GM12878 (cell line): Measurements from ENCODE around the gene MYO3B. TPM values are rescaled to one million over a fixed set of nuclear protein-coding genes. Genes with fewer than 3 reads are reported as not detected.

ENCODE experiments used
- ATAC-seq: fragments of 200-7000 bp; cut with Tn5 transposase; 3 replicates; pipeline ENCODE4 v1.9.1; 2020; ENCODE audit warnings: mild to moderate bottlenecking, moderate library complexity
- BruUV-seq: library from RNA; stranded (reverse); fragments of 400-500 nt; replicated peaks from 2 replicates; lab custom pipeline; 2021; lab: Mats Ljungman, UMichigan
- CTCF ChIA-PET: fragments of 300-600 bp; sonication (Branson Sonifier 250); formaldehyde crosslinking; extraction: SDS; loops from one replicate; lab custom pipeline; 2021; ENCODE audit warnings: inconsistent platforms; lab: Yijun Ruan, JAX
- POLR2A ChIA-PET: fragments of 350-600 bp; formaldehyde crosslinking; extraction: SDS; loops from one replicate; lab custom pipeline; 2021; ENCODE audit warnings: inconsistent platforms; lab: Charles Lee
- RAD21 ChIA-PET: fragments of 300-600 bp; sonication (Branson Sonifier 250); formaldehyde crosslinking; loops from one replicate; lab custom pipeline; 2023; ENCODE audit warnings: antibody characterized with exemption; ENCODE audit not compliant: unreplicated experiment; lab: Charles Lee
- SMC1A ChIA-PET: fragments of 300-600 bp; sonication (Branson Sonifier 250); formaldehyde crosslinking; loops from one replicate; lab custom pipeline; 2023; ENCODE audit not compliant: unreplicated experiment, uncharacterized antibody; lab: Charles Lee
- DNase-seq: peaks from one replicate; pipeline ENCODE4 v3.0.0-alpha.2; 2011; ENCODE audit warnings: low read depth, low spot score
- FAIRE-seq: peaks from 3 replicates; lab custom pipeline; 2011; peaks lifted over from hg19 to GRCh38; lab: Jason Lieb, UNC
- H2AFZ ChIP-seq: 2 replicates; pipeline ENCODE4 v1.6.0; 2011; ENCODE audit warnings: low read depth, low read length, control low read depth; ENCODE audit not compliant: control insufficient read depth
- H3K27ac ChIP-seq: 2 replicates; pipeline ENCODE4 v1.5.1; 2011; ENCODE audit warnings: control low read depth; ENCODE audit not compliant: control insufficient read depth, insufficient read depth
- H3K27me3 ChIP-seq, 2 experiments: replicated peaks in 1 of 2; 2 replicates each; pipeline versions ENCODE4 v1.6.0 to v1.6.1; 2011; ENCODE audit warnings: low read length in 1 of 2; ENCODE audit not compliant: control insufficient read depth in 2 of 2, insufficient read depth in 2 of 2
- H3K36me3 ChIP-seq, 2 experiments: 2 replicates each; pipeline ENCODE4 v1.5.1; 2011; ENCODE audit warnings: low read length in 1 of 2; ENCODE audit not compliant: control insufficient read depth in 2 of 2, insufficient read depth in 2 of 2
- H3K4me1 ChIP-seq: 2 replicates; pipeline ENCODE4 v1.6.1; 2011; ENCODE audit warnings: mild to moderate bottlenecking, low read length, moderate library complexity, mixed read lengths; ENCODE audit not compliant: control insufficient read depth, insufficient read depth
- H3K4me2 ChIP-seq: 2 replicates; pipeline ENCODE4 v1.6.0; 2011; ENCODE audit warnings: control low read depth; ENCODE audit not compliant: control insufficient read depth, insufficient read depth
- H3K4me3 ChIP-seq: fragments of 200-600 bp; sonication (generic); 2 replicates; pipeline ENCODE4 v1.5.1; 2016
- H3K79me2 ChIP-seq: 2 replicates; pipeline ENCODE4 v1.6.0; 2011; ENCODE audit warnings: low read length; ENCODE audit not compliant: control insufficient read depth, insufficient read depth
- H3K9ac ChIP-seq: 2 replicates; pipeline ENCODE4 v1.8.0; 2011; ENCODE audit warnings: low read length, control low read depth, mixed read lengths; ENCODE audit not compliant: control insufficient read depth, insufficient read depth
- H3K9me3 ChIP-seq: replicated peaks from 3 replicates; pipeline ENCODE4 v1.5.1; 2011; ENCODE audit warnings: mild to moderate bottlenecking, low read length; ENCODE audit not compliant: control insufficient read depth, insufficient read depth
- H4K20me1 ChIP-seq: 2 replicates; pipeline ENCODE4 v1.6.0; 2011; ENCODE audit not compliant: control insufficient read depth, insufficient read depth
- ATF2 ChIP-seq: IDR thresholded peaks from 2 replicates; pipeline ENCODE4 v1.6.1; 2012; ENCODE audit warnings: low read length, inconsistent platforms
- BMI1 ChIP-seq: fragments of 450-650 bp; IDR thresholded peaks from 2 replicates; pipeline ENCODE4 v1.6.1; 2016; ENCODE audit warnings: mild to moderate bottlenecking, moderate library complexity, borderline replicate concordance
- CHD1 ChIP-seq: IDR thresholded peaks from 2 replicates; pipeline ENCODE4 v1.6.1; 2012; ENCODE audit warnings: low read depth, low read length, improper control_type of control experiment
- E4F1 ChIP-seq: fragments of 450-650 bp; IDR thresholded peaks from 2 replicates; pipeline ENCODE4 v1.6.1; 2018; ENCODE audit warnings: borderline replicate concordance, mild to moderate bottlenecking; ENCODE audit not compliant: partially characterized antibody
- IRF4 ChIP-seq: IDR thresholded peaks from 2 replicates; pipeline ENCODE4 v1.6.1; 2011; ENCODE audit warnings: low read depth, low read length
- IRF5 ChIP-seq: fragments of 450-650 bp; IDR thresholded peaks from 2 replicates; pipeline ENCODE4 v1.6.1; 2017; ENCODE audit warnings: borderline replicate concordance
- MYB ChIP-seq: fragments of 150-350 bp; IDR thresholded peaks from 2 replicates; pipeline ENCODE4 v1.6.1; 2014; ENCODE audit warnings: mild to moderate bottlenecking, low read depth, low read length, borderline replicate concordance
- SREBF2 ChIP-seq: IDR thresholded peaks from 2 replicates; pipeline ENCODE4 v1.6.1; 2012; ENCODE audit warnings: mild to moderate bottlenecking, low read length
- TCF3 ChIP-seq: IDR thresholded peaks from 2 replicates; pipeline ENCODE4 v1.6.1; 2012; ENCODE audit warnings: low read depth, mild to moderate bottlenecking, low read length, borderline replicate concordance; ENCODE audit not compliant: insufficient read depth
- in situ Hi-C: fragments of 300-500 bp; cut with MboI; formaldehyde crosslinking; loops from 9 replicates; pipeline ENCODE4 v1.14.3; 2018; ENCODE audit warnings: mixed read lengths
- intact Hi-C: fragments of 100-400 bp; cut with micrococcal nuclease; formaldehyde crosslinking; loops from one replicate; pipeline ENCODE4 v1.14.2; 2022; ENCODE audit not compliant: unreplicated experiment
- polyA plus RNA-seq, 11 experiments: library from polyadenylated mRNA; depleted of rRNA in 4 of 11; unstranded in 6 of 11; stranded (reverse) in 5 of 11; fragments of >200 nt; fragmentation: Nextera tagmentation in 4 of 11; fragmentation: Illumina TruSeq in 1 of 11; extraction: Ambion mirVana in 4 of 11; extraction: Trizol in 1 of 11; gene quantifications; 1 replicate in 1 of 11; 2 replicates in 10 of 11; pipeline versions ENCODE4 v1.2.1 to v1.2.3, GENCODE V29; 2011 to 2016; ENCODE audit warnings: inconsistent platforms in 2 of 11, missing spikeins in 2 of 11, low read depth in 1 of 11
- total RNA-seq, 4 experiments: library from RNA; depleted of rRNA in 3 of 4; stranded (reverse); fragments of >200 nt in 3 of 4; fragmentation: Illumina TruSeq in 1 of 4; extraction: Trizol in 1 of 4; gene quantifications; 2 replicates each; pipeline versions ENCODE4 v1.2.1 to v1.2.3, GENCODE V29; 2013 to 2021

The MYO3B gene
- total and polyA plus RNA-seq, 10 of the 15 experiments (the other 5 are each of a cell fraction or from before 2014, with no cell fraction given), result 1.1 to 7.1 (median 2.1) TPM

GRCh38 chr2:170229125-170229524 lies 51.2 kb downstream of the MYO3B start:
- ChIA-PET SMC1A (interaction anchor here (0.6 to 5.7 kb wide), 21 partner anchors 11 to 1105 kb away, joined by 3 to 40 read pairs (median 4); partner anchors contain the start of gene MYO3B), RAD21 (interaction anchor here (0.7 to 2.7 kb wide), 17 partner anchors 11 to 401 kb away, joined by 3 to 17 read pairs (median 5); no protein-coding TSS in a partner anchor), CTCF (interaction anchor here (0.7 to 1.6 kb wide), 7 partner anchors 15 to 1385 kb away, joined by 3 to 5 read pairs (median 4); no protein-coding TSS in a partner anchor), POLR2A (interaction anchor here (0.7 kb wide), 1 partner anchor 35 kb away, joined by 3 read pairs; no protein-coding TSS in a partner anchor)
- H3K79me2 ChIP-seq, result no peaks in the 10 kb centered on the region
- H3K4me3 ChIP-seq, result no peak overlapping the region
- no peaks in the 10 kb centered on the region for H3K27me3 ChIP-seq
- ATAC-seq, result no peak
- no peak for FAIRE-seq
- peaks cover 19% of the 10 kb centered on the region for H3K4me1 ChIP-seq
- TF ChIP-seq CHD1, result no peak
- no peak for TF ChIP-seq IRF4
- no peak for TF ChIP-seq IRF5
- TF ChIP-seq E4F1, result no peak
- TF ChIP-seq SREBF2, result no peak
- TF ChIP-seq ATF2, result no peak
- no peak for TF ChIP-seq BMI1
- no peak for TF ChIP-seq MYB
- no peak for TF ChIP-seq TCF3
- H3K4me2 ChIP-seq, result no peak overlapping the region
- no TSS peak for BruUV-seq
- H3K9me3 ChIP-seq, result no peaks in the 10 kb centered on the region
- H3K27ac ChIP-seq, result no peak overlapping the region
- H3K9ac ChIP-seq, result no peak overlapping the region
- H4K20me1 ChIP-seq, result no peaks in the 10 kb centered on the region
- intact Hi-C loops (loop anchor here (5.0 to 10.0 kb wide), 2 partner anchors 72 to 404 kb away; partner anchors contain the start of genes METTL5 and UBR3), in situ Hi-C loops (no loop called here)
- H2AFZ ChIP-seq, result no peak overlapping the region
- no peak for DNase-seq
- H3K36me3 ChIP-seq, result no peaks in the 10 kb centered on the region
